ENCODE measurements around the gene CARHSP1. TPM values are rescaled to one million over a fixed set of nuclear protein-coding genes. Genes with fewer than 3 reads are reported as not detected.

Gene CARHSP1
- total and polyA plus RNA-seq, 9 of the 15 experiments (the other 6 are each of a cell fraction or from before 2014, with no cell fraction given), result 5.8 to 114 (median 41.1) TPM

- TF ChIP-seq IRF1 (CRISPR knock-in tag; IDR thresholded peaks at IDR 0.05; ENCODE audit: borderline replicate concordance) (no peak), ATF1 (CRISPR knock-in tag; IDR thresholded peaks at IDR 0.05) (no peak), ATF1 (tag; IDR thresholded peaks at IDR 0.05) (no peak), VEZF1 (CRISPR knock-in tag; IDR thresholded peaks at IDR 0.05) (no peak), ZNF253 (CRISPR knock-in tag; conservative IDR thresholded peaks at IDR 0.05) (no peak), FOXK2 (conservative IDR thresholded peaks at IDR 0.05 in 1 of 2, IDR thresholded peaks at IDR 0.05 in 1 of 2; ENCODE audit: low read depth in 2 of 2) (peak; percentile 38 to 57; a peak in 2 of 4 replicates), ZNF224 (CRISPR knock-in tag; IDR thresholded peaks at IDR 0.05) (no peak), NKRF (IDR thresholded peaks at IDR 0.05; ENCODE audit: borderline replicate concordance) (peak; percentile 22; the same call in 1 of the 2 replicates), RBM17 (IDR thresholded peaks at IDR 0.05; ENCODE audit: borderline replicate concordance, low read depth, low read length) (no peak), SMARCA4 (IDR thresholded peaks at IDR 0.05) (peak; percentile 47), PTRF (tag; IDR thresholded peaks at IDR 0.05) (no peak), ZNF133 (CRISPR knock-in tag; IDR thresholded peaks at IDR 0.05) (no peak), KDM5B (IDR thresholded peaks at IDR 0.05; ENCODE audit: insufficient replicate concordance, low read depth, low read length) (peak; percentile 43), ZNF280A (IDR thresholded peaks at IDR 0.05; ENCODE audit: low read depth, partially characterized antibody) (no peak), HEY1 (CRISPR knock-in tag; IDR thresholded peaks at IDR 0.05; ENCODE audit: borderline replicate concordance) (no peak), BCOR (IDR thresholded peaks at IDR 0.05) (peak; percentile 34; the same call in 1 of the 2 replicates), ZNF512 (tag; IDR thresholded peaks at IDR 0.05) (peak; percentile 73), CTCF (IDR thresholded peaks at IDR 0.05 in 2 of 3, conservative IDR thresholded peaks at IDR 0.05 in 1 of 3; ENCODE audit: insufficient read depth in 2 of 3, low read depth in 1 of 3, low read length in 3 of 3) (peak in 2 of 3 experiments; percentile 26 to 74; a peak in 4 of 6 replicates)
Measured at GRCh38 chr16:8869212-8869987, 594 bp upstream of the CARHSP1 start (continued).

Measured in K562 (cell line).